Colonic mucosa (tissue), 4 donors: ENCODE results near the gene TCF12. TPM values are rescaled to one million over a fixed set of nuclear protein-coding genes. Genes with fewer than 3 reads are reported as not detected.

Experiments
- DNase-seq: peaks from one replicate; pipeline ENCODE4 v3.0.0-alpha.2; 2020
- H3K27ac ChIP-seq: fragments of 200-600 bp; one replicate; pipeline ENCODE4 v1.8.0; 2021
- H3K27me3 ChIP-seq: fragments of 200-600 bp; one replicate; pipeline ENCODE4 v1.8.0; 2021
- H3K36me3 ChIP-seq: fragments of 200-600 bp; one replicate; pipeline ENCODE4 v1.8.0; 2021
- H3K4me1 ChIP-seq: fragments of 200-600 bp; one replicate; pipeline ENCODE4 v1.8.0; 2021; ENCODE audit warnings: mild to moderate bottlenecking
- H3K4me3 ChIP-seq: fragments of 200-600 bp; one replicate; pipeline ENCODE4 v1.8.0; 2021
- H3K9ac ChIP-seq, 2 donors: one replicate each; pipeline ENCODE4 v1.7.0; 2013; ENCODE audit warnings: control low read depth in 2 of 2, low read depth in 2 of 2, low read length in 2 of 2
- H3K9me3 ChIP-seq: fragments of 200-600 bp; one replicate; pipeline ENCODE4 v1.8.0; 2021
- CTCF ChIP-seq: fragments of 200-600 bp; IDR thresholded peaks from one replicate; pipeline ENCODE4 v1.8.0; 2022; ENCODE audit warnings: antibody characterized with exemption, mild to moderate bottlenecking
- intact Hi-C: fragments of 100-400 bp; cut with DNase I; formaldehyde crosslinking; loops from one replicate; pipeline ENCODE4 v1.14.1; 2022
- total RNA-seq, 2 donors: library from RNA; stranded (reverse); fragmentation: NEBNext Ultra II Directional in 1 of 2; extraction: Animal tissue kit (Norgen Biotek cat#: 25700) in 1 of 2; gene quantifications; one replicate each; pipeline ENCODE4 v1.2.1, GENCODE V29; 2021
- donor health status: healthy.
- donor health status: DM: no; HTN: no; CAD: no.
- donor health status: DM: no; HTN: no; CAD: no.

Gene TCF12
- total RNA-seq, 2 donors from 2014 or later, result 68.7 to 76.3 TPM

GRCh38 chr15:57183041-57183440 lies 264.6 kb downstream of the TCF12 start:
- DNase-seq, result no peak
- no peaks in the 10 kb centered on the region for H3K4me1 ChIP-seq
- intact Hi-C loops, result no loop called here
- no peaks in the 10 kb centered on the region for H3K27me3 ChIP-seq
- no peaks in the 10 kb centered on the region for H3K9me3 ChIP-seq
- no peak overlapping the region for H3K27ac ChIP-seq
- no peak for TF ChIP-seq CTCF
- no peak overlapping the region for H3K4me3 ChIP-seq
- H3K9ac ChIP-seq, result no peak overlapping the region
- no peaks in the 10 kb centered on the region for H3K36me3 ChIP-seq

- H3K4me1 ChIP-seq, result no peaks in the 10 kb centered on the region
- intact Hi-C loops, result no loop called here
- H3K9me3 ChIP-seq, result no peaks in the 10 kb centered on the region
- H3K36me3 ChIP-seq, result no peaks in the 10 kb centered on the region
- no peak for DNase-seq
- no peak overlapping the region for H3K4me3 ChIP-seq
- H3K9ac ChIP-seq, result no peak overlapping the region
- no peak for TF ChIP-seq CTCF
- no peaks in the 10 kb centered on the region for H3K27me3 ChIP-seq
- H3K27ac ChIP-seq, result no peak overlapping the region
These were observed 265.3 kb downstream of the TCF12 start for GRCh38 chr15:57183614-57184344.

- H3K4me1 ChIP-seq, result no peaks in the 10 kb centered on the region
- H3K27ac ChIP-seq, result no peak overlapping the region
- no peak for TF ChIP-seq CTCF
- no peak for DNase-seq
- intact Hi-C loops, result no loop called here
- H3K36me3 ChIP-seq, result no peaks in the 10 kb centered on the region
- no peaks in the 10 kb centered on the region for H3K9me3 ChIP-seq
- no peak overlapping the region for H3K9ac ChIP-seq
- H3K27me3 ChIP-seq, result no peaks in the 10 kb centered on the region
- no peak overlapping the region for H3K4me3 ChIP-seq
These were observed 266.1 kb downstream of the TCF12 start for GRCh38 chr15:57184502-57184901.

GRCh38 chr15:57185507-57186074 lies 267.1 kb downstream of the TCF12 start:
- Histone ChIP-seq H3K4me1 (no peaks in the 10 kb centered on the region), H3K27ac (no peak overlapping the region), H3K9ac (no peak overlapping the region), H3K4me3 (no peak overlapping the region), H3K9me3 (no peaks in the 10 kb centered on the region), H3K27me3 (no peaks in the 10 kb centered on the region), H3K36me3 (no peaks in the 10 kb centered on the region)
- DNase-seq, result no peak
- intact Hi-C loops, result no loop called here
- TF ChIP-seq CTCF, result no peak

GRCh38 chr15:57189466-57189865 lies 271.0 kb downstream of the TCF12 start:
- no peak for DNase-seq

More at GRCh38 chr15:57189466-57189865, 271.0 kb downstream of the TCF12 start:
- Histone ChIP-seq H3K4me3 (no peak overlapping the region), H3K36me3 (no peaks in the 10 kb centered on the region), H3K9ac (no peak overlapping the region), H3K27me3 (no peaks in the 10 kb centered on the region), H3K27ac (no peak overlapping the region), H3K9me3 (no peaks in the 10 kb centered on the region), H3K4me1 (no peaks in the 10 kb centered on the region)
- no peak for TF ChIP-seq CTCF
- intact Hi-C loops, result no loop called here
